Measurements from ENCODE around the gene GYPE. TPM values are rescaled to one million over a fixed set of nuclear protein-coding genes. Genes with fewer than 3 reads are reported as not detected.
"Not testable (repeated sequence)": the region's sequence is repeated elsewhere in the genome, so short reads cannot be mapped to it uniquely, and the experiment has no call there.

Gene GYPE
- total and polyA plus RNA-seq, 2 of the 13 experiments (the other 11 are each of a cell fraction or from before 2014, with no cell fraction given) = not detected

DNA sequence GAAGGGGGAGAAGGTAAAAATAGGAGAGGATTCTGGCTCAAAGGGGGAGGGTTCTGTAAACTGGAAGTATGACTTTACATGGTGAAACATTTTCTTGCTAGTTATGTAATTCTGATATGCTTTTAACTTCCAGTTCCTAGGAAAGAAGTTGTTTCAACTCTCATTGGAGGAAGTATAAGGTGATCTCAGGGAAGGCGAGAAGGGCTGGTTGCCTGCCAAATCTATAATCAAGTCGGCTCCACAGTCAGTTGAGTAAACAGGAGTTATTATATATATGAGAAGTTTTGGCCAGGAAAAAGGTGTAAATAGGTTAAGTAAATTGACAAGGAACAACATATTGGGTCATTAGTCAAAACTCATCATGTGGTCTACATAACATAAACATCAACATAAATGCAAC is 56.1 kb downstream of the GYPE start:
- H2AFZ ChIP-seq (ENCODE audit: low read length); FAIRE-seq: not testable (repeated sequence)
- 15% methylated on average over 2 of the region's 2 CpGs for WGBS (ENCODE audit: low lambda C conversion rate)

DNA sequence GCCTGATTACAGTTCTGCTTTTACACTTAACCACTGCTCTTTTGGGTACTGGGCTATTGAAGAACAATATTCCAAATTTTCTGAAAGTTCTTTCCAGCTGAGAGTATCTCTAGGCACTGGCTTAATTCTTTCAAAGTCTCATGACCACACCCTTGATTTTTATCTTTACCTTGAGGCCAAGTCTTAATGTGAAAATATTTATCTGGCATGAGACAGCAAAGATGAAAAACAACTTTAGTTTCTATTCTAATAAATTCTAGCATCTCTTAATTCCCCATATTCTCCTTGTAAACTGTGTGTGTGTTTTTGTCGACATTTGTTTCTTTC is 61.9 kb downstream of the GYPE start:
- H3K27me3 ChIP-seq (ENCODE audit: control insufficient read depth in 1 of 2, insufficient read depth in 2 of 2, low read length in 2 of 2); DNase-seq (ENCODE audit: low spot score); BruUV-seq (replicated peaks); H3K9me3 ChIP-seq (ENCODE audit: low read length); H4K20me1 ChIP-seq (ENCODE audit: insufficient read depth, low read length); H2AFZ ChIP-seq (ENCODE audit: low read length); H3K36me3 ChIP-seq (replicated peaks in 1 of 2; ENCODE audit: control insufficient read depth in 1 of 2, insufficient read depth in 2 of 2, low read length in 2 of 2); H3K4me3 ChIP-seq (replicated peaks in 1 of 3; ENCODE audit: insufficient read depth in 1 of 3, low read depth in 2 of 3, low read length in 3 of 3); in situ Hi-C loops (cut with HindIII; ENCODE audit: extremely low pct_ligation_motif_present, low pct_unique_long_range_greater_than_20kb); ATAC-seq; POLR2A ChIA-PET; H3K27ac ChIP-seq (ENCODE audit: extremely low read length, insufficient read depth, low read length); H3K4me2 ChIP-seq (ENCODE audit: low read depth, low read length); H3K9ac ChIP-seq (ENCODE audit: insufficient read depth, low read depth, low read length); H3K79me2 ChIP-seq (ENCODE audit: insufficient read depth, low read length); FAIRE-seq; H3K4me1 ChIP-seq (ENCODE audit: insufficient read depth, low read length); intact Hi-C loops (cut with micrococcal nuclease; ENCODE audit: unreplicated experiment); CTCF ChIA-PET (ENCODE audit: low intra/inter-chr PET ratio, low total read pairs): not testable (repeated sequence)
- 33% methylated on average over 1 of the region's 1 CpG for WGBS (ENCODE audit: low lambda C conversion rate)

More for the DNA sequence above, 56.1 kb downstream of the GYPE start:
- H3K9ac ChIP-seq (ENCODE audit: insufficient read depth, low read depth, low read length); ATAC-seq; in situ Hi-C loops (cut with HindIII; ENCODE audit: extremely low pct_ligation_motif_present, low pct_unique_long_range_greater_than_20kb); POLR2A ChIA-PET; H3K4me2 ChIP-seq (ENCODE audit: low read depth, low read length); H3K79me2 ChIP-seq (ENCODE audit: insufficient read depth, low read length); CTCF ChIA-PET (ENCODE audit: low intra/inter-chr PET ratio, low total read pairs); H3K27ac ChIP-seq (ENCODE audit: extremely low read length, insufficient read depth, low read length); H3K9me3 ChIP-seq (ENCODE audit: low read length); H3K4me1 ChIP-seq (ENCODE audit: insufficient read depth, low read length); intact Hi-C loops (cut with micrococcal nuclease; ENCODE audit: unreplicated experiment); DNase-seq (ENCODE audit: low spot score); H3K4me3 ChIP-seq (replicated peaks in 1 of 3; ENCODE audit: insufficient read depth in 1 of 3, low read depth in 2 of 3, low read length in 3 of 3); H3K27me3 ChIP-seq (ENCODE audit: control insufficient read depth in 1 of 2, insufficient read depth in 2 of 2, low read length in 2 of 2); H3K36me3 ChIP-seq (replicated peaks in 1 of 2; ENCODE audit: control insufficient read depth in 1 of 2, insufficient read depth in 2 of 2, low read length in 2 of 2); BruUV-seq (replicated peaks); H4K20me1 ChIP-seq (ENCODE audit: insufficient read depth, low read length): not testable (repeated sequence)

DNA sequence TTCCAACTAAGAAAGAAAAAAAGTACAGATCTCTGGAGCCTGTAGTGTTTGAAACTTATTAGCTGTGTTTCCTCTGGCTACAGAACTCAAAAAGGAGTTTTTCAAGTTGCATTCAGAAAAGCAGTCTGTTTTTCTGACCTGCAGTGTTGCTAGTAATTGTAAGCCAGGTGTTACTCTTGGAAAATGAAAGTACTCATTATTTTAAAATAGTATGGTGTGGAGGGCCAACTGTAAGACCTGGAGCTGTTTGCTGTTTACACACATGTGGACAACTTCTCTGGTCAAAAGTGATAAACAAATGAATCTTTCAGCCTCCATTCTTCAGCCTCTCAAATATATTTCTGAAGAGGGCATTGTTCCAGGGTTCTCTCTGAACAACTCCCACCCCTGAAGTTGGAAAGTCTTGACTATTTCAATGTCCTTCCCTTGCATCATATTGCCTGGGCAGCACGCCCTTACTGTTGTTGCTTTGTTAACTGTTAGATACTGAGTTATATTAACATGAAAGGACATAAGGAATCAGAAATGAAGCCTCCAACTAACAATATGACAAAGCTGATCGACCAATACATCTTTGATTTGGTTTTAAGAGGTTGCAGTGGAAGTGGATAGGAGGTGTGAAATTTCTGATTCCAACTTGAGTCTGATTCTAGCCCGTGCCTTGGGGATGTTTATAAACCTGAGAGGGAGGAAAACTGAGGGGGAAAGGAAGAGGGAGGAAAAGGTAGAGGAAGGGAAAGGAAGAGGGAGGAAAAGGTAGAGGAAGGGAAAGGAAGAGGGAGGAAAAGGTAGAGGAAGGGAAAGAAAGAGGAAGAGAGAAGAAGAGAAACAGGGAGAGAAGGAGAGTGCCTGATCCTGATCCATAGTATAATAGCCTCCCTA is 62.5 kb downstream of the GYPE start:
- DNase-seq (ENCODE audit: low spot score); H3K4me1 ChIP-seq (ENCODE audit: insufficient read depth, low read length); H3K9ac ChIP-seq (ENCODE audit: insufficient read depth, low read depth, low read length); H3K79me2 ChIP-seq (ENCODE audit: insufficient read depth, low read length); H4K20me1 ChIP-seq (ENCODE audit: insufficient read depth, low read length); H3K36me3 ChIP-seq (replicated peaks in 1 of 2; ENCODE audit: control insufficient read depth in 1 of 2, insufficient read depth in 2 of 2, low read length in 2 of 2); ATAC-seq; H3K4me3 ChIP-seq (replicated peaks in 1 of 3; ENCODE audit: insufficient read depth in 1 of 3, low read depth in 2 of 3, low read length in 3 of 3); CTCF ChIA-PET (ENCODE audit: low intra/inter-chr PET ratio, low total read pairs); POLR2A ChIA-PET; in situ Hi-C loops (cut with HindIII; ENCODE audit: extremely low pct_ligation_motif_present, low pct_unique_long_range_greater_than_20kb); H3K27me3 ChIP-seq (ENCODE audit: control insufficient read depth in 1 of 2, insufficient read depth in 2 of 2, low read length in 2 of 2); H3K9me3 ChIP-seq (ENCODE audit: low read length); H3K27ac ChIP-seq (ENCODE audit: extremely low read length, insufficient read depth, low read length); intact Hi-C loops (cut with micrococcal nuclease; ENCODE audit: unreplicated experiment); H2AFZ ChIP-seq (ENCODE audit: low read length); FAIRE-seq; BruUV-seq (replicated peaks); H3K4me2 ChIP-seq (ENCODE audit: low read depth, low read length): not testable (repeated sequence)
- under 1% methylated on average over 3 of the region's 3 CpGs for WGBS (ENCODE audit: low lambda C conversion rate)

DNA sequence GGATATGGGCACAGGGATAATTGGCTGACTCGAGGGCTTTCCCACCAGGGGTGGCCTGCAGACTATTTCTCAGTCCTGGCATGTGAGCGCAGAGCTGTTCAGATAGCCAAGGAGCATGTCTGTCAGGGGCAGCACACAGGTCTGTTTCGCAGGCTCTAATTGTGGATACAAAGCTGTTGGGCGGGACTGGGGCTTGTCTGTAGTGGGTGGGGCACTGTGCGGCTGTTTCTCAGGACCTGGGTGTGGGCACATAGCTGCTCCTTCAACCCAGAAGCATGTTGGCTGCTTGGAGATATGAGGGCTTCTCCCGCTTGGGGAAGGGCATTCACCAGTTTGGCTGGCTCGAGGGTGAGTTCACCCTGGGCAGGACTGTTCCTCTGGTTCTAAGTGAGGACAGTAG is 65.9 kb downstream of the GYPE start:
- FAIRE-seq; H3K36me3 ChIP-seq (replicated peaks in 1 of 2; ENCODE audit: control insufficient read depth in 1 of 2, insufficient read depth in 2 of 2, low read length in 2 of 2); CTCF ChIA-PET (ENCODE audit: low intra/inter-chr PET ratio, low total read pairs); POLR2A ChIA-PET; H4K20me1 ChIP-seq (ENCODE audit: insufficient read depth, low read length); DNase-seq (ENCODE audit: low spot score); H3K27me3 ChIP-seq (ENCODE audit: control insufficient read depth in 1 of 2, insufficient read depth in 2 of 2, low read length in 2 of 2); H3K79me2 ChIP-seq (ENCODE audit: insufficient read depth, low read length); H3K9me3 ChIP-seq (ENCODE audit: low read length); H3K4me2 ChIP-seq (ENCODE audit: low read depth, low read length); in situ Hi-C loops (cut with HindIII; ENCODE audit: extremely low pct_ligation_motif_present, low pct_unique_long_range_greater_than_20kb); H3K4me3 ChIP-seq (replicated peaks in 1 of 3; ENCODE audit: insufficient read depth in 1 of 3, low read depth in 2 of 3, low read length in 3 of 3); H3K4me1 ChIP-seq (ENCODE audit: insufficient read depth, low read length); H2AFZ ChIP-seq (ENCODE audit: low read length); H3K27ac ChIP-seq (ENCODE audit: extremely low read length, insufficient read depth, low read length); ATAC-seq; intact Hi-C loops (cut with micrococcal nuclease; ENCODE audit: unreplicated experiment); H3K9ac ChIP-seq (ENCODE audit: insufficient read depth, low read depth, low read length); BruUV-seq (replicated peaks): not testable (repeated sequence)
- 38% methylated on average over 3 of the region's 7 CpGs for WGBS (ENCODE audit: low lambda C conversion rate)
